K562 (cell line): Measurements from ENCODE around the gene ATP13A1. TPM values are rescaled to one million over a fixed set of nuclear protein-coding genes. Genes with fewer than 3 reads are reported as not detected.
A peak's percentile ranks its signal among the peaks of the same experiment; 100 is the strongest.

ENCODE experiments used
- ATAC-seq: fragments of 200-7000 bp; cut with Tn5 transposase; 3 replicates; pipeline ENCODE4 v1.9.1; 2020; ENCODE audit warnings: moderate library complexity
- BruUV-seq: library from RNA; stranded (reverse); fragments of 400-500 nt; replicated peaks from 2 replicates; lab custom pipeline; 2021; lab: Mats Ljungman, UMichigan
- CTCF ChIA-PET: fragments of 300-600 bp; formaldehyde crosslinking; extraction: SDS; loops from one replicate; lab custom pipeline; 2021; ENCODE audit warnings: low intra/inter-chr PET ratio; lab: Yijun Ruan, JAX
- POLR2A ChIA-PET: fragments of 300-600, 350-650 bp; sonication (Branson Sonifier 250); formaldehyde crosslinking; extraction: SDS; loops from one replicate; lab custom pipeline; 2021; ENCODE audit warnings: antibody characterized with exemption, inconsistent platforms; lab: Yijun Ruan, JAX
- DNase-seq, 4 experiments: peaks; one replicate each; pipeline versions ENCODE4 v3.0.0 to v3.0.0-alpha.2; 2011 to 2018; ENCODE audit warnings: low spot score in 3 of 4, mixed read lengths in 3 of 4; ENCODE audit errors: extremely low read depth in 1 of 4
- FAIRE-seq: peaks from 2 replicates; lab custom pipeline; 2011; peaks lifted over from hg19 to GRCh38; lab: Jason Lieb, UNC
- H2AFZ ChIP-seq: 2 replicates; pipeline ENCODE4 v1.6.0; 2011; ENCODE audit warnings: low read depth, low read length, control low read depth, inconsistent platforms
- H3K27ac ChIP-seq: fragments of 200-600 bp; 3 replicates; pipeline ENCODE4 v1.8.0; 2011; ENCODE audit warnings: low read depth, mild to moderate bottlenecking, control low read depth, inconsistent platforms, low read length, moderate library complexity, mixed read lengths; ENCODE audit errors: extremely low read depth
- H3K27me3 ChIP-seq, 2 experiments: fragments of 300-600 bp in 1 of 2; 2 replicates in 1 of 2; 3 replicates in 1 of 2; pipeline versions ENCODE4 v1.6.0 to v1.8.0; 2011; ENCODE audit warnings: inconsistent platforms in 2 of 2, low read length in 2 of 2, mild to moderate bottlenecking in 1 of 2, mixed read lengths in 1 of 2, moderate library complexity in 1 of 2; ENCODE audit not compliant: control insufficient read depth in 2 of 2, insufficient read depth in 2 of 2
- H3K36me3 ChIP-seq: fragments of 300-600 bp; 3 replicates; pipeline ENCODE4 v1.8.0; 2011; ENCODE audit warnings: mild to moderate bottlenecking, low read length, inconsistent platforms; ENCODE audit not compliant: control insufficient read depth, insufficient read depth
- H3K4me1 ChIP-seq, 2 experiments: fragments of 200-600 bp in 1 of 2; replicated peaks in 1 of 2; 2 replicates in 1 of 2; 3 replicates in 1 of 2; pipeline versions ENCODE4 v1.5.1 to v1.8.0; 2011; ENCODE audit warnings: inconsistent platforms in 2 of 2, low read length in 2 of 2, mild to moderate bottlenecking in 1 of 2, mixed read lengths in 1 of 2, moderate library complexity in 1 of 2; ENCODE audit not compliant: control insufficient read depth in 2 of 2, insufficient read depth in 2 of 2
- H3K4me2 ChIP-seq: 2 replicates; pipeline ENCODE4 v1.6.1; 2011; ENCODE audit warnings: low read length, control low read depth, inconsistent platforms, mixed read lengths; ENCODE audit not compliant: insufficient read depth
- H3K4me3 ChIP-seq: fragments of 200-600 bp; sonication (generic), shearing (Covaris generic); 2 replicates; pipeline ENCODE4 v1.5.1; 2016; ENCODE audit warnings: control low read depth, inconsistent platforms
- H3K79me2 ChIP-seq: fragments of 200-600 bp; 3 replicates; pipeline ENCODE4 v1.8.0; 2011; ENCODE audit warnings: low read length, inconsistent platforms; ENCODE audit not compliant: control insufficient read depth, insufficient read depth
- H3K9ac ChIP-seq, 2 experiments: 2 replicates each; pipeline versions ENCODE4 v1.6.0 to v1.6.1; 2011; ENCODE audit warnings: low read depth in 2 of 2, low read length in 2 of 2, control low read depth in 1 of 2, inconsistent platforms in 1 of 2, mild to moderate bottlenecking in 1 of 2, mixed read lengths in 1 of 2; ENCODE audit not compliant: insufficient read depth in 1 of 2
- H3K9me1 ChIP-seq: one replicate; pipeline ENCODE4 v1.6.0; 2011; ENCODE audit warnings: inconsistent platforms, mild to moderate bottlenecking, low read length, moderate library complexity; ENCODE audit not compliant: control insufficient read depth, insufficient read depth
- H3K9me3 ChIP-seq: replicated peaks from 2 replicates; pipeline ENCODE4 v1.5.1; 2011; ENCODE audit warnings: low read depth, low read length, inconsistent platforms; ENCODE audit not compliant: control insufficient read depth, insufficient read depth
- H4K20me1 ChIP-seq: replicated peaks from 2 replicates; pipeline ENCODE4 v1.6.1; 2011; ENCODE audit warnings: low read length, inconsistent platforms, mixed read lengths; ENCODE audit not compliant: control insufficient read depth, insufficient read depth
- EGR1 ChIP-seq: fragments of 450-650 bp; conservative IDR thresholded peaks from 2 replicates; pipeline ENCODE4 v1.6.1; 2017; ENCODE audit warnings: mild to moderate bottlenecking
- ETS2 ChIP-seq: IDR thresholded peaks from 2 replicates; pipeline ENCODE4 v1.6.1; 2016; ENCODE audit warnings: borderline replicate concordance, missing genetic modification characterization, mild to moderate bottlenecking, moderate library complexity, missing compliant biosample characterization; ENCODE audit not compliant: poor library complexity, severe bottlenecking
- ETV6 ChIP-seq, 3 experiments: fragments of 150-350 bp in 1 of 3; sonication (generic) in 1 of 3; formaldehyde crosslinking in 1 of 3; IDR thresholded peaks; 2 replicates each; pipeline versions ENCODE4 v1.6.1 to v1.8.0; 2014 to 2022; ENCODE audit warnings: borderline replicate concordance in 2 of 3, low read depth in 2 of 3, antibody characterized with exemption in 1 of 3, low read length in 1 of 3, mild to moderate bottlenecking in 1 of 3, missing genetic modification reagents in 1 of 3
- POLR2G ChIP-seq: fragments of 200-400 bp; formaldehyde crosslinking; IDR thresholded peaks from 2 replicates; pipeline ENCODE4 v1.6.1; 2017; ENCODE audit warnings: low read depth, mild to moderate bottlenecking, antibody characterized with exemption, low read length, moderate library complexity
- WGBS: fragments of 100-300 bp; shearing (Covaris generic); methylation state at CpG from one replicate; pipeline ENCODE4 v1.1.6; 2016; ENCODE audit warnings: low coverage, mixed read lengths; ENCODE audit not compliant: insufficient coverage; ENCODE audit errors: missing lambda C conversion rate; 5-methylcytosine and 5-hydroxymethylcytosine counted together
- in situ Hi-C: fragments of 300-500 bp; cut with MboI; formaldehyde crosslinking; loops from 4 replicates; pipeline ENCODE4 v1.15.0; 2018; ENCODE audit warnings: inconsistent platforms, mixed read lengths
- intact Hi-C: fragments of 100-400 bp; cut with micrococcal nuclease; formaldehyde crosslinking; loops from 2 replicates; pipeline ENCODE4 v1.14.2; 2022
- polyA plus RNA-seq, 8 experiments: library from polyadenylated mRNA; depleted of rRNA in 4 of 8; stranded (reverse) in 5 of 8; unstranded in 3 of 8; fragments of >200 nt; fragmentation: Nextera tagmentation in 2 of 8; fragmentation: Illumina TruSeq in 1 of 8; extraction: Ambion mirVana in 2 of 8; extraction: Trizol in 1 of 8; gene quantifications; 2 replicates each; pipeline versions ENCODE4 v1.2.1 to v1.2.3, GENCODE V29; 2011 to 2014; ENCODE audit warnings: inconsistent platforms in 1 of 8, missing spikeins in 1 of 8
- total RNA-seq, 7 experiments: library from RNA; depleted of rRNA in 6 of 7; stranded (reverse); fragments of >200 nt in 6 of 7; fragmentation: Illumina TruSeq in 2 of 7; extraction: Trizol in 2 of 7; gene quantifications; 2 replicates each; pipeline versions ENCODE4 v1.2.1 to v1.2.3, GENCODE V29; 2011 to 2021; ENCODE audit warnings: low replicate concordance in 1 of 7
- TF ChIP-seq, protein P1 (sequence below), 3 experiments: IDR thresholded peaks in 2 of 3; conservative IDR thresholded peaks in 1 of 3; 2 replicates each; pipeline ENCODE4 v1.5.1; 2011 to 2012; ENCODE audit warnings: low read length in 3 of 3, mild to moderate bottlenecking in 3 of 3, control low read depth in 2 of 3, improper control_type of control experiment in 1 of 3, inconsistent platforms in 1 of 3, low read depth in 1 of 3, mixed read lengths in 1 of 3, moderate library complexity in 1 of 3; ENCODE audit not compliant: insufficient read depth in 2 of 3
- TF ChIP-seq, protein P2 (sequence below): sonication (generic); formaldehyde crosslinking; IDR thresholded peaks from 2 replicates; pipeline ENCODE4 v1.8.1; 2023; ENCODE audit warnings: mild to moderate bottlenecking, missing genetic modification reagents

ATP13A1 gene
- total and polyA plus RNA-seq, 9 of the 15 experiments (the other 6 are each of a cell fraction or from before 2014, with no cell fraction given): 0.90 to 83.8 (median 23.1) TPM

DNA sequence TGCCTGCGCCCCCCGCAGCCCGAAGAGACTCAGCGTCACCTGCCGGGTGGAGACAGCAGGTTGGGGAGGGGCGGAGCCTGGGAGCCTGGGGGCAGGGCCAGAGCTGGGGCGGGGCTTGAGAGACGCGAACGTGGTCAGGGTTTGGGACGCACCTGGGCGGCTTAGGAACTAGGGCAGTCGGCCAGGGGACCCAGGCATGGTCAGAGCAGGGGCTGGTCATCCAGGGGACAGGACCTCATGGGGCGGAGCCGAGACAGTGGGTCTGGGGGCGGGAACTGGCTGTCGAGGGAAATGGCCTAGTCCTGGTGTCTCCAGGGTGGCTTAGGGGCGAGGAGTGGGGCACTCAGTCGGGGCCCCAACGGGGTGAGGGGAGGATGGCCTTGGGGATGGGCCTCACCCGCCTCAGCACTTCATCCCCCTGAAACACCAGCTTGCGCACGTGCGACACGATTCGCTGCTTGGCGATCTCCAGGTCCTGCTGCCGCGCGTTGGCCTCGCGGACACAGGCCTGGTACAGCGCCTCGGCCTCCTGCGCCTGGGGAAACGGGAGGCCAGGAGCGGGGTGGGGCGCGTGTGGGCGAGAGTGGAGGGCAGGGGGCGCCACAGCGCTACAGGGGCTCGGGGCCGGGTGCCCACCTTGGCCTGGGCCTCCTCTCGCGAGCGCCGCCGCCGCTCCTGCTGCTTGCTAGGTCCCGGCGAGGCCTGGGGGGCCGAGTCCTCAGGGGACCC lies 25.8 kb downstream of the ATP13A1 start:
- Histone ChIP-seq H3K27ac (no peak overlapping the region), H3K36me3 (peaks cover 35% of the 10 kb centered on the region; the same call in 2 of the 3 replicates), H3K27me3 (no peaks in the 10 kb centered on the region), H3K79me2 (peaks cover 1% of the 10 kb centered on the region; the same call in 1 of the 3 replicates), H3K9me1 (no peaks in the 10 kb centered on the region), H3K9me3 (no peaks in the 10 kb centered on the region), H3K9ac (no peak overlapping the region), H3K4me1 (peaks cover 2 to 20% of the 10 kb centered on the region in 2 experiments; a peak in 3 of 5 replicates), H2AFZ (no peak overlapping the region), H3K4me2 (no peak overlapping the region), H4K20me1 (no peaks in the 10 kb centered on the region), H3K4me3 (no peak overlapping the region)
- intact Hi-C loops: no loop called here
- POLR2A ChIA-PET: no interaction called here
- TF ChIP-seq EGR1 (no peak), ETS2 (tag) (no peak), ETV6 (IDR thresholded peaks at IDR 0.05; ENCODE audit: borderline replicate concordance in 1 of 2, low read depth in 2 of 2, low read length in 1 of 2) (no peak), ETV6 (CRISPR knock-in tag; IDR thresholded peaks at IDR 0.05; ENCODE audit: borderline replicate concordance) (no peak), POLR2G (0 out of 2 replicates have a peak, but pooled peaks have one; percentile 12)
- TF ChIP-seq, protein P1, sequence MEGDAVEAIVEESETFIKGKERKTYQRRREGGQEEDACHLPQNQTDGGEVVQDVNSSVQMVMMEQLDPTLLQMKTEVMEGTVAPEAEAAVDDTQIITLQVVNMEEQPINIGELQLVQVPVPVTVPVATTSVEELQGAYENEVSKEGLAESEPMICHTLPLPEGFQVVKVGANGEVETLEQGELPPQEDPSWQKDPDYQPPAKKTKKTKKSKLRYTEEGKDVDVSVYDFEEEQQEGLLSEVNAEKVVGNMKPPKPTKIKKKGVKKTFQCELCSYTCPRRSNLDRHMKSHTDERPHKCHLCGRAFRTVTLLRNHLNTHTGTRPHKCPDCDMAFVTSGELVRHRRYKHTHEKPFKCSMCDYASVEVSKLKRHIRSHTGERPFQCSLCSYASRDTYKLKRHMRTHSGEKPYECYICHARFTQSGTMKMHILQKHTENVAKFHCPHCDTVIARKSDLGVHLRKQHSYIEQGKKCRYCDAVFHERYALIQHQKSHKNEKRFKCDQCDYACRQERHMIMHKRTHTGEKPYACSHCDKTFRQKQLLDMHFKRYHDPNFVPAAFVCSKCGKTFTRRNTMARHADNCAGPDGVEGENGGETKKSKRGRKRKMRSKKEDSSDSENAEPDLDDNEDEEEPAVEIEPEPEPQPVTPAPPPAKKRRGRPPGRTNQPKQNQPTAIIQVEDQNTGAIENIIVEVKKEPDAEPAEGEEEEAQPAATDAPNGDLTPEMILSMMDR (IDR thresholded peaks at IDR 0.05 in 2 of 3, conservative IDR thresholded peaks at IDR 0.05 in 1 of 3; ENCODE audit: insufficient read depth in 2 of 3, low read depth in 1 of 3, low read length in 3 of 3): no peak
- TF ChIP-seq, protein P2, sequence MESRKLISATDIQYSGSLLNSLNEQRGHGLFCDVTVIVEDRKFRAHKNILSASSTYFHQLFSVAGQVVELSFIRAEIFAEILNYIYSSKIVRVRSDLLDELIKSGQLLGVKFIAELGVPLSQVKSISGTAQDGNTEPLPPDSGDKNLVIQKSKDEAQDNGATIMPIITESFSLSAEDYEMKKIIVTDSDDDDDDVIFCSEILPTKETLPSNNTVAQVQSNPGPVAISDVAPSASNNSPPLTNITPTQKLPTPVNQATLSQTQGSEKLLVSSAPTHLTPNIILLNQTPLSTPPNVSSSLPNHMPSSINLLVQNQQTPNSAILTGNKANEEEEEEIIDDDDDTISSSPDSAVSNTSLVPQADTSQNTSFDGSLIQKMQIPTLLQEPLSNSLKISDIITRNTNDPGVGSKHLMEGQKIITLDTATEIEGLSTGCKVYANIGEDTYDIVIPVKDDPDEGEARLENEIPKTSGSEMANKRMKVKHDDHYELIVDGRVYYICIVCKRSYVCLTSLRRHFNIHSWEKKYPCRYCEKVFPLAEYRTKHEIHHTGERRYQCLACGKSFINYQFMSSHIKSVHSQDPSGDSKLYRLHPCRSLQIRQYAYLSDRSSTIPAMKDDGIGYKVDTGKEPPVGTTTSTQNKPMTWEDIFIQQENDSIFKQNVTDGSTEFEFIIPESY: peak; percentile 82
- DNase-seq (peak in 2 of 4 experiments; percentile 47 to 48), FAIRE-seq (no peak), ATAC-seq (peak; percentile 76)
- CTCF ChIA-PET: no interaction called here
- no TSS peak for BruUV-seq
- in situ Hi-C loops: loop anchor here (25.0 kb wide), 1 partner anchor 100 kb away; the partner anchor contains the start of genes CILP2 and YJEFN3
- 86% methylated on average over 15 of the region's 53 CpGs for WGBS
